ENCODE results near the gene TBC1D24.

Gene TBC1D24

GRCh38 chr16:2515180-2515851 lies 40.4 kb downstream of the TBC1D24 start:
- H3K79me2 ChIP-seq (ENCODE audit: insufficient read depth, low read length): peaks cover 60% of the 10 kb centered on the region
- no peak overlapping the region for H2AFZ ChIP-seq (ENCODE audit: low read depth, low read length)
- ATAC-seq (ENCODE audit: insufficient read depth, low read depth) (no peak), DNase-seq (no peak)
- H3K4me1 ChIP-seq (ENCODE audit: insufficient read depth, low read length): peaks cover 63% of the 10 kb centered on the region
- H3K4me3 ChIP-seq (ENCODE audit: low read depth in 1 of 2, low read length in 2 of 2): peak overlapping the region; percentile 67 to 92; a peak in 3 of 4 replicates
- H3K9me3 ChIP-seq (ENCODE audit: insufficient read depth, low read length, severe bottlenecking): no peaks in the 10 kb centered on the region
- H3K36me3 ChIP-seq (ENCODE audit: insufficient read depth, low read length): peaks cover 24% of the 10 kb centered on the region
- TF ChIP-seq, protein P1, sequence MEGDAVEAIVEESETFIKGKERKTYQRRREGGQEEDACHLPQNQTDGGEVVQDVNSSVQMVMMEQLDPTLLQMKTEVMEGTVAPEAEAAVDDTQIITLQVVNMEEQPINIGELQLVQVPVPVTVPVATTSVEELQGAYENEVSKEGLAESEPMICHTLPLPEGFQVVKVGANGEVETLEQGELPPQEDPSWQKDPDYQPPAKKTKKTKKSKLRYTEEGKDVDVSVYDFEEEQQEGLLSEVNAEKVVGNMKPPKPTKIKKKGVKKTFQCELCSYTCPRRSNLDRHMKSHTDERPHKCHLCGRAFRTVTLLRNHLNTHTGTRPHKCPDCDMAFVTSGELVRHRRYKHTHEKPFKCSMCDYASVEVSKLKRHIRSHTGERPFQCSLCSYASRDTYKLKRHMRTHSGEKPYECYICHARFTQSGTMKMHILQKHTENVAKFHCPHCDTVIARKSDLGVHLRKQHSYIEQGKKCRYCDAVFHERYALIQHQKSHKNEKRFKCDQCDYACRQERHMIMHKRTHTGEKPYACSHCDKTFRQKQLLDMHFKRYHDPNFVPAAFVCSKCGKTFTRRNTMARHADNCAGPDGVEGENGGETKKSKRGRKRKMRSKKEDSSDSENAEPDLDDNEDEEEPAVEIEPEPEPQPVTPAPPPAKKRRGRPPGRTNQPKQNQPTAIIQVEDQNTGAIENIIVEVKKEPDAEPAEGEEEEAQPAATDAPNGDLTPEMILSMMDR (IDR thresholded peaks at IDR 0.05; ENCODE audit: borderline replicate concordance, extremely low read depth, low read length, poor library complexity, severe bottlenecking): no peak
- TF ChIP-seq EZH2 (IDR thresholded peaks at IDR 0.05; ENCODE audit: borderline replicate concordance, low read depth, low read length, severe bottlenecking): no peak
- H3K27ac ChIP-seq (ENCODE audit: low read length): peak overlapping the region; percentile 89
- no peaks in the 10 kb centered on the region for H3K27me3 ChIP-seq (ENCODE audit: insufficient read depth, low read length, poor library complexity)
- H4K20me1 ChIP-seq (ENCODE audit: insufficient read depth, low read length): peaks cover 53% of the 10 kb centered on the region
- peak overlapping the region; percentile 95 for H3K9ac ChIP-seq (ENCODE audit: low read depth, low read length)
- H3K4me2 ChIP-seq (ENCODE audit: insufficient read depth, low read length): peak overlapping the region; percentile 80

DNA sequence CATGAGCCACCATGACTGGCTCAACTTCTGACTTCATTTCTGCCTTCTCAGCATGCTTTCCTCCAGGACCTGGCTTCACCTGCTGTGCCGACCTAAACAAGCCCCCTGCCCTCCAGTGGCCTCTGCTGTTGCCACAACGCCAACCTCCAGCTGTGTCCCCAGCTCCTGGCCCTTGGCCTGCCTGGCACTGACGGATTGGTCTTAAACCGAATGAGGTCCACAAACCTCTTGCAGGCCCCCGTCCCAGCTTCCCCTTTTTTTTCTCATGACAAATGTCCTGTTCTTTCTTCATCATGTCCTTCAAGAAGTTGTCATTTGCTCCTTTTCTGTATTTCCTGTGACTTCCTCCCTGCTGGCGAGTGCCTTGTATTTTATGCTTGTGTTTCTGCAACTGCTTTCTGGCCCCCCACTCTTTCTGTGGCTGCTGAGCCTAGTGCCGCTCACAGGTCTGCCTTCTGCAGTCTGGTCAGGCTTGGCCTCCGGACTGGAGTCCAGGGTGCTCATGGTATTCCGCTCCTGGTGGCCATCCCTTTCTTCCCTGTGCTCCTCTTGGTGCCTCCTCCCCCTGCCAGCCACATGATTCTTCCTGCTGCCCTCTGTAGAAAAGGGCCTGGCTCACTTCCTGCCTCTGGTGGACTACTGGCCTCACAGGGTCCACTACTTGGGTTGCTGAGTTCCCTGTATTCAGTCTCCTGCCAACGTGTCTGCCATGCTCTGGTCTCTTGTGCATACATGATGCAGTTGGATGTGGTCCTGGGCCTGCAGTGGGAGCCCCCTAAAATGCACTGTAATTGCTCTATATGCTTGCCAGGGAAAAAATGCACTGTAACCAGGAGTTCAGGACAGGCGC lies 41.7 kb downstream of the TBC1D24 start:
- Histone ChIP-seq H3K27ac (ENCODE audit: low read length) (peak overlapping the region; percentile 24; the same call in 1 of the 2 replicates), H4K20me1 (ENCODE audit: insufficient read depth, low read length) (peaks cover 59% of the 10 kb centered on the region), H3K79me2 (ENCODE audit: insufficient read depth, low read length) (peaks cover 71% of the 10 kb centered on the region), H3K4me1 (ENCODE audit: insufficient read depth, low read length) (peaks cover 74% of the 10 kb centered on the region), H2AFZ (ENCODE audit: low read depth, low read length) (no peak overlapping the region), H3K9me3 (ENCODE audit: insufficient read depth, low read length, severe bottlenecking) (no peaks in the 10 kb centered on the region), H3K9ac (ENCODE audit: low read depth, low read length) (peak overlapping the region; percentile 23; the same call in 1 of the 2 replicates), H3K36me3 (ENCODE audit: insufficient read depth, low read length) (peaks cover 27% of the 10 kb centered on the region), H3K4me3 (ENCODE audit: low read depth in 1 of 2, low read length in 2 of 2) (peak overlapping the region in 1 of 2 experiments; percentile 28; a peak in 1 of 4 replicates), H3K4me2 (ENCODE audit: insufficient read depth, low read length) (peak overlapping the region; percentile 80), H3K27me3 (ENCODE audit: insufficient read depth, low read length, poor library complexity) (no peaks in the 10 kb centered on the region)
- TF ChIP-seq, protein P1 (IDR thresholded peaks at IDR 0.05; ENCODE audit: borderline replicate concordance, extremely low read depth, low read length, poor library complexity, severe bottlenecking): no peak
- no peak for TF ChIP-seq EZH2 (IDR thresholded peaks at IDR 0.05; ENCODE audit: borderline replicate concordance, low read depth, low read length, severe bottlenecking)
- no peak for ATAC-seq (ENCODE audit: insufficient read depth, low read depth)
- no peak for DNase-seq

DNA sequence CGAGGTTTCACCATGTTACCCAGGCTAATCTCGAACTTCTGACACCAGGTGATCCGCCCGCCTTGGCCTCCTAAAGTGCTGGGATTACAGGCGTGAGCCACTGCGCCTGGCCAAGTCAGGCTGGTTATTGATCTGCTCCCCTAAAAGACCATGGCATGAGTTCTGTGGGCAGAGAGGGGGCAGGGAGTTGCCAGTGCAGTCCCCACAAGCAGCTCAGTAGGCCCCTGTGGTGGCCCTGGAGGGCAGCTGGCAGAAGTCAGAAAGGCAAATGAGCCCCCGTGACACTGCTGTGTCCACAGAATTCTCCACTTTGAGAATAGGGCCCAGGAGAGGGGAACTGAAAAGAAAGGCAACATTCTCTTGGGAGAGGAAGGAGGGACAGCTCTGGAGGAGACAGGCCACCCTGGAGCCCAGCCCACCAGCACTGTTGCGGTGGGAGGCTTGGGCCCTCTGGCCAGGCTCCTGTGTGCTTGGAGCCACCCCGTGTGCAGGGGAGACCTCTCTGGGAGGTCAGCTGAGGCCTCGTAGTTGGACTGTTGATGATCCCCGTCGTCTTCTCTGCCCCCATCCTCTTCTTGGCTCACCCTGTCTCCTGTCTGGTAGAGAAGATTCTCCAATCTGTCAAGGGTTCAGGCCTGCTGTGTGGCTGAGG lies 43.2 kb downstream of the TBC1D24 start:
- ATAC-seq (ENCODE audit: insufficient read depth, low read depth) (no peak), DNase-seq (no peak)
- peaks cover 72% of the 10 kb centered on the region for H3K4me1 ChIP-seq (ENCODE audit: insufficient read depth, low read length)
- no peaks in the 10 kb centered on the region for H3K9me3 ChIP-seq (ENCODE audit: insufficient read depth, low read length, severe bottlenecking)
- peak overlapping the region; percentile 99 for H3K4me2 ChIP-seq (ENCODE audit: insufficient read depth, low read length)
- 0 out of 2 replicates have a peak overlapping the region, but pooled peaks have one; percentile 36 for H3K9ac ChIP-seq (ENCODE audit: low read depth, low read length)
- no peak overlapping the region for H3K4me3 ChIP-seq (ENCODE audit: low read depth in 1 of 2, low read length in 2 of 2)
- no peaks in the 10 kb centered on the region for H3K27me3 ChIP-seq (ENCODE audit: insufficient read depth, low read length, poor library complexity)
- peaks cover 37% of the 10 kb centered on the region for H3K36me3 ChIP-seq (ENCODE audit: insufficient read depth, low read length)
- H2AFZ ChIP-seq (ENCODE audit: low read depth, low read length): no peak overlapping the region
- H3K27ac ChIP-seq (ENCODE audit: low read length): no peak overlapping the region
- peaks cover 80% of the 10 kb centered on the region for H3K79me2 ChIP-seq (ENCODE audit: insufficient read depth, low read length)
- H4K20me1 ChIP-seq (ENCODE audit: insufficient read depth, low read length): peaks cover 59% of the 10 kb centered on the region
- no peak for TF ChIP-seq EZH2 (IDR thresholded peaks at IDR 0.05; ENCODE audit: borderline replicate concordance, low read depth, low read length, severe bottlenecking)
- TF ChIP-seq, protein P1 (IDR thresholded peaks at IDR 0.05; ENCODE audit: borderline replicate concordance, extremely low read depth, low read length, poor library complexity, severe bottlenecking): no peak

Measured in DND-41 (cell line).